ENCODE measurements around the gene BARHL2.

DNA sequence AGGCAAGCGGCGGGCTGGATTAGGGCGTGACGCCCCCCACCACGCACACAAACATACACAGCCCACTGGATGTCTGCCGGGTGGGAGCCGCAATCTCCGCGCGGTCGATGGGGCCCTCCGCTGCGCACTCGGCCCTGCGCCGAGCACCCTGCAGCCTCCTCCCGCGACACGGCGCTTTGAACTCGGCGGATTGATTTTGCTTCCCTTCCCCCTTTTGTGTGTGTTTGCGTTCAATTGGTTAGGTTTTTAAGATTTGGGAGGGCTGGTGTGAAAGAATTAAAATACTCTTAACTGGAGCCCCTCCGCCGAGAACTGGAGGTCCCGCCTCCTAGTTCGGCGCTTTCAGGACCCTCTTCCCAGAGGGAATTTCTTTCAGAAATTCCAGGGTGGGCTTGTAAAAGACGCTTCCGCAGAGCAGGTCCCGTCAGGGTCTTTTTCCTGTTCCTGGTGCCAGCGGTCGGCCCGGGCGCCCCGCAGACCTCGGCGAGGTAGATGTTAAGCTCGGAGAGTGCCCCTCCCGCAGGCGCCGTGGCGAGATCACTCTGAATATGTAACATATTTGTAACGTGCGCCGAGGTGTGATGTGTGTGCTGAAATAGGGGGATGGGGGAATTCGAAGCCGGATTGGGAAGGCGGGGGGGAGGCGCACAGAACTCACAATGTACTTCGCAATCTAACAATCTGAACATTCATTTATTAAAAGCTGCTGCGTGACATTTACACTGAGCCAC, 8.0 kb upstream of the BARHL2 start:
- TF ChIP-seq, protein P1, sequence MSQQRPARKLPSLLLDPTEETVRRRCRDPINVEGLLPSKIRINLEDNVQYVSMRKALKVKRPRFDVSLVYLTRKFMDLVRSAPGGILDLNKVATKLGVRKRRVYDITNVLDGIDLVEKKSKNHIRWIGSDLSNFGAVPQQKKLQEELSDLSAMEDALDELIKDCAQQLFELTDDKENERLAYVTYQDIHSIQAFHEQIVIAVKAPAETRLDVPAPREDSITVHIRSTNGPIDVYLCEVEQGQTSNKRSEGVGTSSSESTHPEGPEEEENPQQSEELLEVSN (IDR thresholded peaks at IDR 0.05; ENCODE audit: borderline replicate concordance, low read depth), result no peak
- TF ChIP-seq CEBPB (IDR thresholded peaks at IDR 0.05), result no peak

Measured in A549 (cell line).